HG02588 (cell line): ENCODE results near the gene NUP153.

ENCODE experiments used
- ATAC-seq: cut with Tn5 transposase; IDR thresholded peaks from one replicate; pipeline ENCODE4 v1.9.1; 2021; ENCODE audit warnings: mild to moderate bottlenecking, moderate library complexity; ENCODE audit not compliant: unreplicated experiment

The NUP153 gene

DNA sequence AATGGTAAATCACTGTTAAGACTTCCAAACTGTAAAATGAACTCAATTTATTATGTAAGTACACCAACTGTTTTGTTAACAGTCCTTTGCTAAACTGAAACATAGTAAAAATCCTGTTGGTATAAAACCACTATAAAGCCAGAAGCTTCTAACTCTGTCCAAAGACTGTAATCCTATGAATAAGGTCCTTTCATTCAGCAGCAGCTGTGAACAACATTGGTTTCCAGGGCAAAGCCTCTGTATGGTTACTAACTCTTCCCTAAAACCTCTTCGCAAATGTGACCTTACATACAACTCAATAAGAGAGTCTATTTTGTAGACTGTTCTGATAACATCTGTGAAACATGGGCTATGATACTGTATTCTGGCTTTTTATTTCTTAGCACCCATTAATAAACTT, 40.1 kb downstream of the NUP153 start:
- no peak for ATAC-seq

DNA sequence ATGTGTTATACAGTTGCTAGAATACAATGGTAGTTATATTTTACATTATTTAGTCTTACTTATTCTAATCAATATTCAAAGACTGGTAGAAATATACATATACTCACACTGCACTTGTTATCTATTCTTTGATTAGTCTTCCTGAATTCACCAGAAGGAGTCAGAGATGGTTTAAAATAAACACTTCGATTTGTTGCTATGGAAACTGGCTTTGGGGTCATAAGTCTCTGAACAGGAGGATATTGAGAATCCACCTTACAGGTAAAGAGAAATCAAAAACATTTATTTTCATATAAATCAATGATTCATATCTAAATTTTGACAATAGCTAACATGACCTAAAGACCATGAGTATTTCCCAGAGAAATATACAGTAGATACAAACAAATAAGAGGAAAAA, 41.6 kb downstream of the NUP153 start:
- no peak for ATAC-seq

DNA sequence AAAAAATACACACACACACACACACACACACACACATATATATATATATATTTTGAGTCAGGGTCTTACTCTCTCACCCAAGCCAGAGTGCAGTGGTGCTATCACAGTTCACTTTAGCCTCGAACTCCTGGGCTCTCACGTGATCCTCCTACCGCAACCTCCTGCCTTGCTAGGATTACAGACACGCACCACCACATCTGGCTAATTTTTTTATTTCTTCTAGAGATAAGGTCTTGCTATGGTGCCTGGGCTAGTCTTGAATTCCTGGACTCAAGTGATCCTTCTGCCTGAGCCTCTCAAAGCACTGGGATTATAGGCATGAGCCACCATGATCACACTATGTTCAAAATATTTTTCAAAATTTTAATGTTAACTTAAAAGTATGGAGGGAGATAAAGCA, 43.5 kb downstream of the NUP153 start:
- no peak for ATAC-seq

DNA sequence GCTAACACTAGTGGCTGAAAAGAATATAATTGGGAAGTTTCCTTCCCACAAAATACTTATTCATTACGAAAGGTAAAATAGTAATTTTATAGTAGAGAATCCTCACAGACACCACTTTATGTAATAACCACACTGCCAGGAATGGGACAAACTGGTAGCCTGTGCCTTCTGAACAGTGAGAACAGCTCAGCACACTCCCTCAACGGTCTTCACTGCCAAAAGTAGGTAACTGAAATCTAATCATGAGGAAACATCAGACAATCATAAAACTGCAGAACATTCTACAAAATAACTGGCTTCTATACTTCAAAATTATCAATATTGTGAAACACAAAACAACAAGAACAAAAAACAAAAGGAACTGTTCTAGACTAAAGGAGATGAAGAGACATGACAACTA, 44.1 kb downstream of the NUP153 start:
- ATAC-seq: no peak

- ATAC-seq: no peak
These were observed 50.1 kb downstream of the NUP153 start for GRCh38 chr6:17656644-17657043.

DNA sequence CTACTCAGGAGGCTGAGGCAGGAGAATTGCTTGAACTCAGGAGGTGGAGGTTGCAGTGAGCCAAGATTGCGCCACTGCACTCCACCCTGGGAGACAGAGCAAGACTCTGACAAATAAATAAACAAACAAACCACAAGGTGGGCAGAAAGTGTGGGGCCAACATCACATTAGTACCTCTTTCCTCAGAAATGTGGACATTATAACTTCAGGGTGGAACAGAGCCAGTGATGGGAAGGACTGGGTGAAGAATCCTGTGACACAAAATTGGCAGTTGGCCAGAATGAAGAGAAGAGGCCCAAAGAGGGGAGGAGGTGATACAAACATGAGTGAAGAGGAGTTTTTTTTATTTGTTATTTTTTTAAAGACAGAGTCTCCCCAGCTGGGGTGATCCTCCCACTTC, 50.6 kb downstream of the NUP153 start:
- no peak for ATAC-seq

DNA sequence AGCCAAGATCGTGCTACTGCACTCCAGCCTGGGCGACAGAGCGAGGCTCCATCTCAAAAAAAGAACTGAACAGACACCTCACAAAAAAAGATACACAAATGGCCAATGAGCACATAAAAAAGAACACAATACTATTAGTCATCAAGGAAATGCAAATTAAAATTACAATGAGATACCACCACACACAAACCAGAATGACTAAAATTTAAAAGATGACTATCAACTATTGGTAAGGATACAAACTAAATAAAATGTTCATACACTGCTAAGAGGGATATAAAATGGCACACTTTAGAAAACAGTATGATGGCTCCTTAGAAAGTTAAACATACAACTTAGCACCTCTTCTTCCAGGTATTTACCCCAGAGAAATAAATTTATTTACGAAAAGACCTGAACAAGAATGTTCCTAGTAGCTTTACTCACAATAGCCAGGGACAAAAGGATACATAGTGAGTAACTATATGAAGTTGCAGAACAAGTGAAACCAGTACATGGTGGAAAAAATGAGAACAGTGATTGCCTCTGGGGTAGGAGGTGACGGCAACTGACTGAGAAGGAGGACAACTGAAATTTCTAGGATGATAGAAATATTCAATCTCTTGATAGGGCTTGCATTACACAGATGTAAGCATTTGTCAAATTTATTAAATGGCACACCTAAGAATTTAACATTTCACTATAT, 53.4 kb downstream of the NUP153 start:
- ATAC-seq: no peak

GRCh38 chr6:17650656-17651309, 55.9 kb downstream of the NUP153 start:
- ATAC-seq: no peak

- no peak for ATAC-seq
These were observed 58.0 kb downstream of the NUP153 start for GRCh38 chr6:17648745-17649144.

DNA sequence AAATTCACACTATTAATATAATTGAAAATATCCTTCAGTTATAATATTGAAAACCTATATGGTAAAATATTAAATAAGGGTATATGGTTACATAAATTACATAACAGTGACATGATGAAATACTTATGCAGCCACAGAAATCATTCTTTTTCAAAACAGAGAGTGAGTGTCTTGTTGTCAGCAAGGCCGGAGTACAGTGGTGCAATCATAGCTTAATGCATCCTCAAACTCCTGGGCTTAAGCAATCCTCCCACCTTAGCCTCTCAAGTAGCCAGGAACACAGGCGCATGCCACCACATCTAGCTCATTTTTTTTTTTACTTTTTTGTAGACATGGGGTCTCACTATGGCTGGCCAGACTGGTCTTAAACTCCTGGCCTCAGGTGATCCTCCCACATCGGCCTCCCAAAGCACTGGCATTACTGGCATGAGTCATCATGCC, 66.2 kb downstream of the NUP153 start:
- no peak for ATAC-seq

- no peak for ATAC-seq
These were observed 68.5 kb downstream of the NUP153 start for GRCh38 chr6:17638212-17638715.

DNA sequence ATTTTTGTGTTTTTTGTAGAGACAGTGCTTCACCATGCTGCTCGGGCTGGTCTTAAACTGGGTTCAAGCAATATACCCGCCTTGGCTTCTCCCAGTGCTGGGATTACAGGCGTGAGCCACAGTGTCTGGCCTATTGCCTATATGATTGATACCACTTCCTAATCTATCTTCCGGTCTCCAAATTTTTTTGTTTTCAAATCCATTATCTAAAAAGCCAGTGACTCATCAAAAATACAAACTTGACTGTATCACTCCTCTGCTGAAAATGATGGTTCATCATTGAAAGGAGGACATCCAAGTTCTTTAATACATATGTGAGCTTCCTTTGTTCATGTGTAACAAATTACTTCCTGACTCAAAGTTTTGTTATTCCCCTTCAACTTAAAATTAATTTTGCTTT, 71.2 kb downstream of the NUP153 start:
- ATAC-seq: no peak

- peak; percentile 47 for ATAC-seq
These were observed 73.1 kb downstream of the NUP153 start for GRCh38 chr6:17633465-17634188.

DNA sequence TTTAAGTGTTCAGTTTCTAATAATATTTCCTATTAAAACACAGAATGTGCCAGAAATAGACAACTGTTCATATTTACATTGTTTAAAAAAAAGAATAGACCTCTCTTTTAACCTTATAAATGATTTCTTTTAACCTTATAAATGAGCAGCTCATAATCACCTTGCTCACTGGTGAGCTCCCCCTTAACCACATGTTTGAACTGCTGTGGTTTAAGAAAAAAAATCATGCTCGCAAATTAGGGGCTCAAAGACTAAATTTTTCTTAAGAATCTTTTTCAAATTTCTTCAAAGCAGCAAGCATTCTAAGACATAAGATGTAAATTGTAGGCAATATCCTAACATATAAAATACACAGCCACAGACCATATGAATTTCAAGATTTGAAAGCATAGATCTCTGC, 73.8 kb downstream of the NUP153 start:
- no peak for ATAC-seq

DNA sequence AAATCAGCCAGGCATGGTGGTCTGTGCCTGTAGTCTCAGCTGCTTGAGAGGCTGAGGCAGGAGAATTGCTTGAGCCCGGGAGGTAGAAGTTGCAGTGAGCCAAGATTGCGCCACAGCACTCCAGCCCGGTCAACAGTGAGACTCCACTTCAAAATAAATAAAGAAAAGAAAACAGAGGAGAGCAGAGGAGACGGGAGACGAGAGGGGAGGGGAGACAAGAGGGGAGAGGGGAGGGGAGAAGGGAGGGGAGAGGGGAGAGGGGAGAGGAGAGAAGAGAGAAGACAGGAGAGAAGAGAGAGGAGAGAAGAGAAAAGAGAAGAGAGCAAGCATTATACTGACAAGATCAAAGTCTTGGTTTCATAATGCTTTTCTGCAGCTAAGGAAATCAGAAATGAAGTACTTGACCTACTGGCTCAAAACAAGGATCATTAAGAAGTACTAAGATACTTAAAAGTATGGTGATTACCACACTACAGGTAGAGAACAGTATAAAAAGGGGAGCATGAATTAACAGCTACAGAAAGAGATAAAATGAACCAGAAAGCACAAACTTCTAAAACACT, 76.1 kb downstream of the NUP153 start:
- ATAC-seq: no peak

DNA sequence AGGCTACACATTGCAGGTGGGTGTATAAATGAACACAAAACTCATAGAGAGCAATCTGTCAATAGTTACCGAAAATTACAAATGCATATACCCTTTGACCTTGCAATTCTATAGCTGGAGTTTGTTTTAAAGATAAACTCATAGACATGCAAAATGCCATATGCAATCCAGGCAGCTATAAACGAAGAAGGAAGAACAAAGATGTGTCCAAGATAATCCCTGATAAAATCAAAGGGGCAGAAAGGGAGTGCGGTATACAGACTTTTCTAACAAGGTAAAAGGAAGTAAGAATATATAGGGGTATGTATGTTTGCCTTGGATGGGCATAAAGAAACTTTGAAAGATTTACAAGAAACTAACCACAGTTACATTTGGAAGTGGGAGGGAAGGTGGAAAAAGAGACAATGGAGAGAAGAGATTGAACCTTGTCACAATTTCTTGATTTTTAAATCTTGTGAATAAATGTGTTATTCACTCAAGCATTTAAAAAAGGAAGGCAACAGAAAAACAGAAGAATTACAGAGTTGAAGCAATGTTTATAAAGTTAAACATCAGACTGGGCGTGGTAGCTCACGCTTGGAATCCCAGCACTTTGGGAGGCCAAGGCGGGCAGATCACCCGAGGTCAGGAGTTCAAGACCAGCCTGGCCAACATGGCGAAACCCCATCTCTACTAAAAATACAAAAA, 76.8 kb downstream of the NUP153 start:
- no peak for ATAC-seq

- peak; percentile 77 for ATAC-seq
These were observed 77.9 kb downstream of the NUP153 start for GRCh38 chr6:17628873-17629272.

DNA sequence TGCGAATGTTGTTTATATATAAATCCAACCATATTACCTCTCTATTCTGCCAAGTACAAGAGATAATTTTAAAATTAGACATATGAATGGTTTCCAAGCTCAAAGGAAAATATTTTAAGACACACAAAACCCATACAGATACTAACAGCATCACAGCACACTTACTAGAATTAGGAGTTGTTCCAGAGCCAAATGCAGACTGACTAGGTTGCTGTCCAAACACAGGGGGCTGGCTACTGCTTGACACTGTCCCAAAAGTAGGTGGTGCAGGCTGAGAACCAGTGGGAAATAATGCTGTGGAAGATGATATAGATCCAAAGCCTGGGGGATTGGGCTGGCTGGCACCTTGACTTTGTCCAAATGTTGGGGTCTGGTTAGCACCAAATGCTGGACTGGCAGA, 82.3 kb downstream of the NUP153 start:
- ATAC-seq: no peak

- no peak for ATAC-seq
These were observed 84.6 kb downstream of the NUP153 start for GRCh38 chr6:17622144-17622543.

- peak; percentile 70 for ATAC-seq
These were observed 85.7 kb downstream of the NUP153 start for GRCh38 chr6:17621003-17621402.

- ATAC-seq: no peak
These were observed 90.9 kb downstream of the NUP153 start for GRCh38 chr6:17615794-17616193.
